Ramos (cell line): ENCODE results near the gene SOX4.
"Not testable (repeated sequence)": the region's sequence is repeated elsewhere in the genome, so short reads cannot be mapped to it uniquely, and the experiment has no call there.

ENCODE experiments used
- in situ Hi-C: fragments of 300-500 bp; cut with MboI; formaldehyde crosslinking; loops from one replicate; pipeline ENCODE4 v1.14.3; 2022; ENCODE audit warnings: low sequenced_read_pairs; ENCODE audit not compliant: unreplicated experiment

SOX4 gene

GRCh38 chr6:21593412-21593926, at the start of gene SOX4:
Gene SOX4, plus strand, starts transcription at chr6:21593751. Its CDS starts 784 bp downstream, at chr6:21594535.
- in situ Hi-C loops, result no loop called here

GRCh38 chr6:21552286-21552685, 41.3 kb upstream of the SOX4 start:
- in situ Hi-C loops, result not testable (repeated sequence)

GRCh38 chr6:21554286-21554685, 39.3 kb upstream of the SOX4 start:
- in situ Hi-C loops, result no loop called here

GRCh38 chr6:21555197-21555596, 38.4 kb upstream of the SOX4 start:
- in situ Hi-C loops, result no loop called here

- in situ Hi-C loops, result no loop called here
Measured at GRCh38 chr6:21556511-21556910, 37.0 kb upstream of the SOX4 start.

- in situ Hi-C loops, result no loop called here
Measured at GRCh38 chr6:21556968-21557721, 36.4 kb upstream of the SOX4 start.

GRCh38 chr6:21559238-21559637, 34.3 kb upstream of the SOX4 start:
- in situ Hi-C loops, result no loop called here

- in situ Hi-C loops, result no loop called here
Measured at GRCh38 chr6:21560249-21560648, 33.3 kb upstream of the SOX4 start.

GRCh38 chr6:21565431-21565830, 28.1 kb upstream of the SOX4 start:
- in situ Hi-C loops, result no loop called here

- in situ Hi-C loops, result no loop called here
Measured at GRCh38 chr6:21578523-21578922, 15.0 kb upstream of the SOX4 start.

GRCh38 chr6:21582651-21583050, 10.9 kb upstream of the SOX4 start:
- in situ Hi-C loops, result loop anchor here (10.0 kb wide), 1 partner anchor 1018 kb away; no protein-coding TSS in a partner anchor

- in situ Hi-C loops, result loop anchor here (10.0 kb wide), 1 partner anchor 1021 kb away; no protein-coding TSS in a partner anchor
Measured at GRCh38 chr6:21586300-21586699, 7.3 kb upstream of the SOX4 start.

GRCh38 chr6:21586740-21587178, 6.8 kb upstream of the SOX4 start:
- in situ Hi-C loops, result loop anchor here (10.0 kb wide), 1 partner anchor 1022 kb away; no protein-coding TSS in a partner anchor

- in situ Hi-C loops, result loop anchor here (10.0 kb wide), 1 partner anchor 1023 kb away; no protein-coding TSS in a partner anchor
Measured at GRCh38 chr6:21587179-21587960, 6.2 kb upstream of the SOX4 start.

- in situ Hi-C loops, result loop anchor here (10.0 kb wide), 1 partner anchor 1023 kb away; no protein-coding TSS in a partner anchor
Measured at GRCh38 chr6:21587961-21588480, 5.5 kb upstream of the SOX4 start.

- in situ Hi-C loops, result loop anchor here (10.0 kb wide), 1 partner anchor 1024 kb away; no protein-coding TSS in a partner anchor
Measured at GRCh38 chr6:21588481-21589351, 4.8 kb upstream of the SOX4 start.

GRCh38 chr6:21589352-21590345, 3.9 kb upstream of the SOX4 start:
- in situ Hi-C loops, result loop anchor here (10.0 kb wide), 1 partner anchor 1025 kb away; no protein-coding TSS in a partner anchor

- in situ Hi-C loops, result no loop called here
Measured at GRCh38 chr6:21590346-21590745, 3.2 kb upstream of the SOX4 start.
